ENCODE results near the gene NANOS1.

Gene NANOS1

GRCh38 chr10:119059557-119059956 lies 30.0 kb downstream of the NANOS1 start:
- H3K9ac ChIP-seq (ENCODE audit: low read depth, low read length): no peak overlapping the region
- H3K4me1 ChIP-seq (ENCODE audit: insufficient read depth, low read length): no peaks in the 10 kb centered on the region
- peaks cover 59% of the 10 kb centered on the region for H3K36me3 ChIP-seq (ENCODE audit: insufficient read depth, low read length)
- H3K9me3 ChIP-seq (ENCODE audit: control insufficient read depth, insufficient read depth, low read length): no peaks in the 10 kb centered on the region

DNA sequence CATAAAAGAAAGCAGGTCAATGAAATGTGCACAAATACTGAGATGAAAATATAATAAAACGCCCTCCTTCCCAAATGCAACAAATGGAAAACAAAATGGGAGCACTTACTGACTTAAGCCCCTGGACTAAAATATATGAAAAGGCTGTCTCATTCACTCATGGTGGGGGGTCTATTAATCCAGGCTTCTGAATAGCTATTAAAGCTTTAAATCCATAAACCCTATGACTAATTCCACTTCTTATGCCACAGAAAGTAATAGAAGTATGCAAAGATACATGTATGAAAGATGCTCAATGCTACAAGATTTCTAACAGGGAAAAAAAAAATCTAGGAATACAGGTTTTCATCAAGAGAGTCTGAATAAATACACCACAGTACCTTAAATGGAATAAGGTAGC lies 30.6 kb downstream of the NANOS1 start:
- Histone ChIP-seq H3K36me3 (ENCODE audit: insufficient read depth, low read length) (peaks cover 61% of the 10 kb centered on the region), H3K4me1 (ENCODE audit: insufficient read depth, low read length) (no peaks in the 10 kb centered on the region), H3K9me3 (ENCODE audit: control insufficient read depth, insufficient read depth, low read length) (no peaks in the 10 kb centered on the region), H3K9ac (ENCODE audit: low read depth, low read length) (no peak overlapping the region)

GRCh38 chr10:119061352-119061751 lies 31.8 kb downstream of the NANOS1 start:
- Histone ChIP-seq H3K9me3 (ENCODE audit: control insufficient read depth, insufficient read depth, low read length) (no peaks in the 10 kb centered on the region), H3K4me1 (ENCODE audit: insufficient read depth, low read length) (no peaks in the 10 kb centered on the region), H3K36me3 (ENCODE audit: insufficient read depth, low read length) (peaks cover 63% of the 10 kb centered on the region), H3K9ac (ENCODE audit: low read depth, low read length) (no peak overlapping the region)

DNA sequence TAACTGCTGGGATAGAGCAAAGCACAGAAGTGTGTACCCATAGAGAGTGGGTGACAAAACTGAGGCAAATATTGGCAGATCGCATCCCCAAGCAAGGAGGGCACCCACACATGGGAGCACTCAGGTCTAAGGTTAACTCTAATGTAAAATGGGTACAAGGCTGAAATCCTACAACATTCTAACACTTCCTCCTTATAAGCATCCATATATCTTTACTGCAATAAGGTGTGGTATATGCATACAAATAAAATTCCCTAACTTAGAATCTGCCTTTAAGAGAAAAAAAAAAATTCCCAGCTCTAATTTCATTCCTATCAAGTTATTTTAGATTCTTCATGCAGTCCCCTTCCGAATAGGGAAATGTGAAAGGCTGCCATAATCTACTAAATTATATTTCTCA lies 32.4 kb downstream of the NANOS1 start:
- H3K36me3 ChIP-seq (ENCODE audit: insufficient read depth, low read length): peaks cover 60% of the 10 kb centered on the region
- no peaks in the 10 kb centered on the region for H3K9me3 ChIP-seq (ENCODE audit: control insufficient read depth, insufficient read depth, low read length)
- no peak overlapping the region for H3K9ac ChIP-seq (ENCODE audit: low read depth, low read length)
- no peaks in the 10 kb centered on the region for H3K4me1 ChIP-seq (ENCODE audit: insufficient read depth, low read length)

- no peak overlapping the region for H3K9ac ChIP-seq (ENCODE audit: low read depth, low read length)
- H3K36me3 ChIP-seq (ENCODE audit: insufficient read depth, low read length): peaks cover 33% of the 10 kb centered on the region
- H3K4me1 ChIP-seq (ENCODE audit: insufficient read depth, low read length): no peaks in the 10 kb centered on the region
- no peaks in the 10 kb centered on the region for H3K9me3 ChIP-seq (ENCODE audit: control insufficient read depth, insufficient read depth, low read length)
These were observed 41.1 kb downstream of the NANOS1 start for GRCh38 chr10:119070395-119071165.

- Histone ChIP-seq H3K4me1 (ENCODE audit: insufficient read depth, low read length) (no peaks in the 10 kb centered on the region), H3K9ac (ENCODE audit: low read depth, low read length) (no peak overlapping the region), H3K36me3 (ENCODE audit: insufficient read depth, low read length) (peaks cover 22% of the 10 kb centered on the region), H3K9me3 (ENCODE audit: control insufficient read depth, insufficient read depth, low read length) (no peaks in the 10 kb centered on the region)
These were observed 44.1 kb downstream of the NANOS1 start for GRCh38 chr10:119073584-119073983.

GRCh38 chr10:119078422-119079179 lies 49.1 kb downstream of the NANOS1 start:
- Histone ChIP-seq H3K9me3 (ENCODE audit: control insufficient read depth, insufficient read depth, low read length) (no peaks in the 10 kb centered on the region), H3K4me1 (ENCODE audit: insufficient read depth, low read length) (no peaks in the 10 kb centered on the region), H3K9ac (ENCODE audit: low read depth, low read length) (peak overlapping the region; percentile 89), H3K36me3 (ENCODE audit: insufficient read depth, low read length) (no peaks in the 10 kb centered on the region)

DNA sequence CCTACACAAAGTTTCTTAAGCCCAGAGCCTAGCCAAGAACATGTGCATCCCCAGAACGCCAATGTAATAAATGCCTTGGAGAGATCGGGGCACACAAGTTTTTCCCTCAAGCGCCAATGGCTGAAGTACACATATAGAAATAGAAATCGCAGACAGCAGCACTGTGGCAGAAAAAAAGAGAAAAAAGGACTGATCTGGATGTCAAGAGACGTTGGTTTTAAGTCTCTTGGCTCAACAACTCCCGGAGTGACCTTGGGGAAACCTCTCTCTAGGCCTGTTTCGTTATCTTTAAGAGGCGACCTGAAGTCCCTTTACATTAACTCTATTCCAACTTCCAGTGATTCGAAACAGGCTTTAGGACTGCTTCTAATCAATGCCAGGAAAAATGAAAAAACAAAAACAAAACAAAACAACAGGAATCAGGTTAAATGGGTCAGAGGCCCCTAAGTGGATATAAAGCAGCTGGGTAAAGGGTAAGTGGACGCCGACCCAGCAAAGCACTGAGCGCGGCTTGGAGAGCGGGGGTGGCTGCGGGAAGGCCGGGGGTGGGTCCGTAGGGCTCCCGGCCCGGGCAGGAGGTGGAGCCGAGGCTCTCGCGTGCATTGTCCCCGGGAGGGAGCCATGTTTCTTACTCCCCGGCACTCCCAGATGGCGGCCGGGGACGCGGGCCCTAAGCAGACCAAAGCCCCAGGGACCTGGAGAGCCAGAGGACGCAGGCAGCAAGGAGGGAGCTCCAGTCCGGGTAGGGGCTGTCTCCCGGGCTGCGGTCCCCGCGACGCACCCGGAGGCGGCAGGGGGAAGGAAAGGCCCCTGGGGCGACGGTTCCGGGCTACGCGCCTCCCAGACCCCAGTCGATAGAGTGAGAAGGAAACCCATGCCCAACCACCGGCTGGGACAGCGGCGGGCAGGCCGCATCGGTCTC lies 50.3 kb downstream of the NANOS1 start:
- Histone ChIP-seq H3K36me3 (ENCODE audit: insufficient read depth, low read length) (no peaks in the 10 kb centered on the region), H3K4me1 (ENCODE audit: insufficient read depth, low read length) (no peaks in the 10 kb centered on the region), H3K9ac (ENCODE audit: low read depth, low read length) (peak overlapping the region; percentile 89), H3K9me3 (ENCODE audit: control insufficient read depth, insufficient read depth, low read length) (no peaks in the 10 kb centered on the region)

DNA sequence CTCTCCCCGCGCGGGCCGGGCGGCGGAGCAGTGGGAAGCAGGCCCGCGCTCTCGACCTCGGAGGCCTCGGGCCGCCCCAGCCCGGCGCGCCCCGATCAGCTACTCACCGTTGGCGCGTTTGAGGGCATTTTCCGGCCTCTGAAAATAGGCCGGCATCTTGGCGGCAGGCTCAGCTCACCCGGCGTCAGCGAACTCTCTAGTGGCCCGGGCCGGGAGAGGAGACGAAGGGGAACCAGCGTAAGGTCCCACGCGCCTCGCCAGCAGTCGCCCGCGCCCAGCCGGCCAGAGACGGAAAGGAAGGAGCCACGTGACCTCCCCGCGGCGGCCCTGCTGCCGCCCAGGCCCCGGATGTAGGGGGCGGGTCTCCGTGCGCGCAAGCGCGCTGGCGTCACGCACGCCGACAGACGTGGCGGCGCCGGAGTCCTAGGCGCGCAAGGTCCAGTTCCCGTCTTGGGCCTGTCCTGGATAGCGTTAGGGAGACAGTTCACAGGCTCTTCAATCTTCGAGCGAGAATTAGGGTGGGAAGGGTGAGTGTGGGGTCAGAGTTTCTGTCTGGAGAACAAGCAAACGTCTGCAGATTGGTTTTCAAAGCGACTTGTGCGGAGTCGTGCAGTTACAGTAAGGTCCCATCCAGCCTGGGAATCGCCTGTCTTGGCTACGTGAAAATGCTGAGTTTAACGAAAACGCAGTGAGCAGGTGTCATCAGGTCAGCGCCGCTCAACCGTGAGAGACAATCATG lies 51.2 kb downstream of the NANOS1 start, which contains the start of gene EIF3A:
TSS of gene EIF3A (minus strand) at position 297 of the 739 bp plus-strand sequence. CDS start at position 156, 141 bp downstream.
- Histone ChIP-seq H3K9ac (ENCODE audit: low read depth, low read length) (peak within 1 kb of the TSS; percentile 89), H3K36me3 (ENCODE audit: insufficient read depth, low read length) (no peaks in the 10 kb centered on the region), H3K9me3 (ENCODE audit: control insufficient read depth, insufficient read depth, low read length) (no peaks in the 10 kb centered on the region), H3K4me1 (ENCODE audit: insufficient read depth, low read length) (no peaks in the 10 kb centered on the region)

Measured in ES-I3 (cell line).